Osteoblast (primary cell): ENCODE measurements around the gene SIPA1L2. TPM values are rescaled to one million over a fixed set of nuclear protein-coding genes. Genes with fewer than 3 reads are reported as not detected.
A peak's percentile ranks its signal among the peaks of the same experiment; 100 is the strongest.

Source experiments
- DNase-seq: peaks from one replicate; pipeline ENCODE4 v3.0.0; 2011; ENCODE audit warnings: low spot score, mixed read lengths; ENCODE audit not compliant: insufficient read length; ENCODE audit errors: missing footprints
- H2AFZ ChIP-seq: 2 replicates; pipeline ENCODE4 v1.6.0; 2011; ENCODE audit warnings: mild to moderate bottlenecking, low read length
- H3K27ac ChIP-seq: 2 replicates; pipeline ENCODE4 v1.5.1; 2011; ENCODE audit warnings: mild to moderate bottlenecking, low read depth, low read length, moderate library complexity
- H3K27me3 ChIP-seq: 2 replicates; pipeline ENCODE4 v1.6.0; 2012; ENCODE audit warnings: mild to moderate bottlenecking, control low read depth, inconsistent platforms, low read length, moderate library complexity; ENCODE audit not compliant: insufficient read depth
- H3K36me3 ChIP-seq: 2 replicates; pipeline ENCODE4 v1.5.1; 2011; ENCODE audit warnings: mild to moderate bottlenecking, low read length, control low read depth, moderate library complexity; ENCODE audit not compliant: insufficient read depth
- H3K4me1 ChIP-seq: 2 replicates; pipeline ENCODE4 v1.5.1; 2011; ENCODE audit warnings: mild to moderate bottlenecking, low read length, control low read depth, moderate library complexity; ENCODE audit not compliant: insufficient read depth
- H3K4me2 ChIP-seq: 2 replicates; pipeline ENCODE4 v1.6.0; 2011; ENCODE audit warnings: mild to moderate bottlenecking, low read length; ENCODE audit not compliant: insufficient read depth
- H3K4me3 ChIP-seq: fragments of 200-600 bp; sonication (generic); 3 replicates; pipeline ENCODE4 v1.5.1; 2012; ENCODE audit warnings: mild to moderate bottlenecking, low read length, inconsistent platforms; ENCODE audit not compliant: insufficient read depth
- H3K79me2 ChIP-seq: 2 replicates; pipeline ENCODE4 v1.6.0; 2012; ENCODE audit warnings: mild to moderate bottlenecking, low read length, control low read depth, inconsistent platforms; ENCODE audit not compliant: insufficient read depth
- H3K9me3 ChIP-seq: 2 replicates; pipeline ENCODE4 v1.5.1; 2011; ENCODE audit warnings: low read depth, low read length, control low read depth
- H4K20me1 ChIP-seq: 2 replicates; pipeline ENCODE4 v1.6.0; 2012; ENCODE audit warnings: mild to moderate bottlenecking, low read length, control low read depth; ENCODE audit not compliant: insufficient read depth
- total RNA-seq: library from RNA; depleted of rRNA; stranded (reverse); fragments of >200 nt; gene quantifications from 2 replicates; pipeline ENCODE4 v1.2.3, GENCODE V29; 2012
- TF ChIP-seq, protein P1 (sequence below): IDR thresholded peaks from 2 replicates; pipeline ENCODE4 v1.5.1; 2011; ENCODE audit warnings: mild to moderate bottlenecking, low read depth, low read length, moderate library complexity; ENCODE audit errors: extremely low read depth

The SIPA1L2 gene
- total RNA-seq, 1 donor: 6.9 TPM

GRCh38 chr1:232635279-232635678 lies 5.3 kb upstream of the SIPA1L2 start:
- H4K20me1 ChIP-seq: no peaks in the 10 kb centered on the region
- H3K27me3 ChIP-seq: peaks cover 11% of the 10 kb centered on the region
- TF ChIP-seq, protein P1, sequence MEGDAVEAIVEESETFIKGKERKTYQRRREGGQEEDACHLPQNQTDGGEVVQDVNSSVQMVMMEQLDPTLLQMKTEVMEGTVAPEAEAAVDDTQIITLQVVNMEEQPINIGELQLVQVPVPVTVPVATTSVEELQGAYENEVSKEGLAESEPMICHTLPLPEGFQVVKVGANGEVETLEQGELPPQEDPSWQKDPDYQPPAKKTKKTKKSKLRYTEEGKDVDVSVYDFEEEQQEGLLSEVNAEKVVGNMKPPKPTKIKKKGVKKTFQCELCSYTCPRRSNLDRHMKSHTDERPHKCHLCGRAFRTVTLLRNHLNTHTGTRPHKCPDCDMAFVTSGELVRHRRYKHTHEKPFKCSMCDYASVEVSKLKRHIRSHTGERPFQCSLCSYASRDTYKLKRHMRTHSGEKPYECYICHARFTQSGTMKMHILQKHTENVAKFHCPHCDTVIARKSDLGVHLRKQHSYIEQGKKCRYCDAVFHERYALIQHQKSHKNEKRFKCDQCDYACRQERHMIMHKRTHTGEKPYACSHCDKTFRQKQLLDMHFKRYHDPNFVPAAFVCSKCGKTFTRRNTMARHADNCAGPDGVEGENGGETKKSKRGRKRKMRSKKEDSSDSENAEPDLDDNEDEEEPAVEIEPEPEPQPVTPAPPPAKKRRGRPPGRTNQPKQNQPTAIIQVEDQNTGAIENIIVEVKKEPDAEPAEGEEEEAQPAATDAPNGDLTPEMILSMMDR: no peak
- H3K4me2 ChIP-seq: no peak overlapping the region
- DNase-seq: no peak
- no peak overlapping the region for H3K4me3 ChIP-seq
- no peaks in the 10 kb centered on the region for H3K79me2 ChIP-seq
- H2AFZ ChIP-seq: no peak overlapping the region
- H3K9me3 ChIP-seq: no peaks in the 10 kb centered on the region
- H3K27ac ChIP-seq: no peak overlapping the region
- no peaks in the 10 kb centered on the region for H3K36me3 ChIP-seq
- peaks cover 6% of the 10 kb centered on the region for H3K4me1 ChIP-seq

DNA sequence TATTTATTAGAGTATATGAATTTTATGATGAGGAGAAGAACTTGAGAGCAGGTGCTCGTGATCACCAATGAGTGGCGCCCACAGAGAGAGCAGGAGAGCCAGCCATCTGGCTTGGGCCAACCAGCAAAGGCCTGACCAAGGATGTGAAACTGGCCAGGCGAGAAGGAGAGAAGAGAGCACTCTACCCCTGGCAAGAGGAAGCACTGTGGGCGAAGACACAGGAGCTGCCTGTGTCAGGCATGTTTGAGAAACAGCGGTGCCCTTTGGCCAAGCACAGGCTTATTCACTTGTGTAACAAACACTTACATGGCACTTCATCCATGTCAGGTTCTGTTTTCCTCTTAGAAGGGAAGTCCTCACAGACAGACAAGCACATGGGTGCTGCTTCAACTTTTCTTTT lies 4.2 kb upstream of the SIPA1L2 start:
- Histone ChIP-seq H3K27me3 (peaks cover 15% of the 10 kb centered on the region), H3K4me1 (peaks cover 8% of the 10 kb centered on the region), H3K4me2 (no peak overlapping the region), H3K36me3 (no peaks in the 10 kb centered on the region), H3K9me3 (no peaks in the 10 kb centered on the region), H3K79me2 (no peaks in the 10 kb centered on the region), H2AFZ (no peak overlapping the region), H3K4me3 (no peak overlapping the region), H4K20me1 (no peaks in the 10 kb centered on the region), H3K27ac (no peak overlapping the region)
- TF ChIP-seq, protein P1: no peak
- no peak for DNase-seq

DNA sequence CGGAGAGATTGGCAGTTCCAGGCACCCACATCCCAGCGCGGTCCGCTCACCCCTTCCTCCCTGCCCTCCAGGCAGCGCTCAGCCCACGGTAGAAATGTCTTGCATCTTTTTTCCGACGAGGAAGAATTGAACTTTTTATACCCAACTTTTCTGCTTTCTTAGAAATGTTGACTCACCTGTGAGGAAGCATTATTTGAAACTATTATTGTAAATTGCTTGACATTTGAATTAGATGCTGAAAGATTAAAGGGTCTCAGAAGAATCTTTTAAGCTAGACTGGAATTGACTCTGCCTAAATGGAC lies 912 bp upstream of the SIPA1L2 start:
- Histone ChIP-seq H4K20me1 (no peaks in the 10 kb centered on the region), H2AFZ (peak overlapping the region; percentile 71), H3K27me3 (peaks cover 27% of the 10 kb centered on the region), H3K4me2 (peak overlapping the region; percentile 80), H3K4me3 (peak overlapping the region; percentile 72), H3K9me3 (no peaks in the 10 kb centered on the region), H3K36me3 (no peaks in the 10 kb centered on the region), H3K27ac (no peak overlapping the region), H3K4me1 (peaks cover 23% of the 10 kb centered on the region), H3K79me2 (no peaks in the 10 kb centered on the region)
- TF ChIP-seq, protein P1: no peak
- DNase-seq: no peak

DNA sequence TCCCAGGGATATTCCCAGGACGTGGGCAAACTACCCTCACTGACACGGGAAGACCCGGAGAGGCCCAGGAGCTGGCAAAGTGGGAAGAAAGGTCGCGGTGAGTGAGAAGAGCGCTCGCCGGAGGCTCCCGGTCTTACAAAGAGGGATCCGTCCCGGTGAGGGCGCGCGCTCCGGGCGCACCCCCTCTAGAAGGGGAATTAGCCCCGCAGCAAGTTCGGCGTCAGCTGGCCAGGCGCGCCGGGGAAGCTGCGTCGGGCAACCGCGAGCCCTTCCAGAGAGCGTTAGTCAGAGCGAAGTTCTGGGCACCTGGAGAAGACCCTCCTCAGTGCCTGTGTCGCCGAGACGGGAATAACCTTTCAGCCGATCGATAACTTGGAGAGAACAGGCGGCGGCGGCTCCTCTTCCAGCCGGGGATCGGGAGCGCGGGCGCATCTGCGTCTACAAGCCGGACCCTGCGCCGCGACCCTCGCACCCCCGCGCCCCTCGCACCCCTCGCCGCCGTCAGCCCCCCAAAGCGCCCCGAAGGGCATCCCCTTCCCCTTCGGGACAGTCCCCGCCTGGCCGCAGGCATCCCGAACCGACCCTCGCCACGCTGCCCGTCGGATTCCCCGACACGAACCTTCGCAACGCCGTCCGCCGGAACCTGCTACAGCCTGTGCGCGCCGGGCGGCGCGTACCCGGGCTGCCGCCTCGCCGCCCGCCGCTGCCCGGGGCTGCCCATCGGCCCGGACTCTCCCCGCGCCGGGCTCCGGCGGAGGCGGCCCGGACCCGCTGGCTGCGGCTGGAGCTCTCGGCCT lies 485 bp downstream of the SIPA1L2 start:
- H3K79me2 ChIP-seq: no peaks in the 10 kb centered on the region
- no peak overlapping the region for H3K27ac ChIP-seq
- TF ChIP-seq, protein P1: no peak
- peaks cover 23% of the 10 kb centered on the region for H3K4me1 ChIP-seq
- H3K4me3 ChIP-seq: peak overlapping the region; percentile 72
- peak overlapping the region; percentile 39 for H2AFZ ChIP-seq
- no peaks in the 10 kb centered on the region for H4K20me1 ChIP-seq
- no peak for DNase-seq
- H3K27me3 ChIP-seq: peaks cover 27% of the 10 kb centered on the region
- H3K36me3 ChIP-seq: no peaks in the 10 kb centered on the region
- no peaks in the 10 kb centered on the region for H3K9me3 ChIP-seq
- H3K4me2 ChIP-seq: peak overlapping the region; percentile 80
